GM15510 (cell line): ENCODE data around the gene ZNF333.

Experiments used
- POLR2A ChIP-seq: IDR thresholded peaks from 3 replicates; pipeline ENCODE4 v1.6.1; 2011; ENCODE audit warnings: borderline replicate concordance; ENCODE audit not compliant: insufficient read length; ENCODE audit errors: extremely low read depth

Gene ZNF333

GRCh38 chr19:14677464-14677863, 12.4 kb upstream of the ZNF333 start:
- no peak for TF ChIP-seq POLR2A

- TF ChIP-seq POLR2A: no peak
These were observed 11.6 kb upstream of the ZNF333 start for GRCh38 chr19:14678199-14678598.

- no peak for TF ChIP-seq POLR2A
These were observed 7.8 kb upstream of the ZNF333 start for GRCh38 chr19:14682084-14682483.

GRCh38 chr19:14683439-14683838, 6.4 kb upstream of the ZNF333 start:
- TF ChIP-seq POLR2A: no peak

GRCh38 chr19:14686411-14686810, 3.4 kb upstream of the ZNF333 start:
- TF ChIP-seq POLR2A: no peak

- TF ChIP-seq POLR2A: no peak
These were observed 4.9 kb downstream of the ZNF333 start for GRCh38 chr19:14694641-14695266.

GRCh38 chr19:14695471-14695870, 5.6 kb downstream of the ZNF333 start:
- TF ChIP-seq POLR2A: no peak

- TF ChIP-seq POLR2A: no peak
These were observed 9.8 kb downstream of the ZNF333 start for GRCh38 chr19:14699641-14700040.

GRCh38 chr19:14700711-14701375, 11.0 kb downstream of the ZNF333 start:
- no peak for TF ChIP-seq POLR2A

- TF ChIP-seq POLR2A: no peak
These were observed 14.0 kb downstream of the ZNF333 start for GRCh38 chr19:14703833-14704232.

GRCh38 chr19:14704450-14704849, 14.6 kb downstream of the ZNF333 start:
- TF ChIP-seq POLR2A: no peak

GRCh38 chr19:14715841-14716240, 26.0 kb downstream of the ZNF333 start:
- TF ChIP-seq POLR2A: no peak

GRCh38 chr19:14718522-14719116, 28.8 kb downstream of the ZNF333 start:
- TF ChIP-seq POLR2A: no peak

- TF ChIP-seq POLR2A: no peak
These were observed 29.3 kb downstream of the ZNF333 start for GRCh38 chr19:14719162-14719561.

- no peak for TF ChIP-seq POLR2A
These were observed 32.3 kb downstream of the ZNF333 start for GRCh38 chr19:14722127-14722526.

- TF ChIP-seq POLR2A: no peak
These were observed 38.7 kb downstream of the ZNF333 start for GRCh38 chr19:14728595-14728994.
